Mesenchymal stem cell (in vitro differentiated cells and primary cell): ENCODE measurements around the gene CD55.

Experiments used
- DNase-seq: peaks from one replicate; pipeline ENCODE4 v3.0.0-alpha.2; 2013
- H2AFZ ChIP-seq: one replicate; pipeline ENCODE4 v1.6.1; 2013; ENCODE audit warnings: low read depth, mild to moderate bottlenecking, control low read depth, inconsistent platforms, low read length, moderate library complexity
- H2AK5ac ChIP-seq: 2 replicates; pipeline ENCODE4 v1.6.1; 2013; ENCODE audit warnings: low read length, moderate library complexity, mild to moderate bottlenecking, inconsistent platforms; ENCODE audit not compliant: severe bottlenecking
- H2BK120ac ChIP-seq: one replicate; pipeline ENCODE4 v1.6.1; 2013; ENCODE audit warnings: low read depth, mild to moderate bottlenecking, inconsistent platforms, low read length, moderate library complexity
- H2BK12ac ChIP-seq, 2 experiments: one replicate each; pipeline ENCODE4 v1.6.1; 2013; ENCODE audit warnings: inconsistent platforms in 2 of 2, low read length in 2 of 2, mild to moderate bottlenecking in 2 of 2, moderate library complexity in 2 of 2, control low read depth in 1 of 2
- H2BK15ac ChIP-seq: one replicate; pipeline ENCODE4 v1.6.1; 2013; ENCODE audit warnings: mild to moderate bottlenecking, low read depth, inconsistent platforms; ENCODE audit not compliant: poor library complexity, severe bottlenecking
- H2BK5ac ChIP-seq: 2 replicates; pipeline ENCODE4 v1.6.1; 2013; ENCODE audit warnings: low read depth, mild to moderate bottlenecking, low read length, control low read depth, inconsistent platforms; ENCODE audit not compliant: poor library complexity, severe bottlenecking
- H3K14ac ChIP-seq, 2 experiments: one replicate each; pipeline ENCODE4 v1.6.1; 2013; ENCODE audit warnings: inconsistent platforms in 2 of 2, low read length in 2 of 2, control low read depth in 1 of 2, mild to moderate bottlenecking in 1 of 2, moderate library complexity in 1 of 2
- H3K18ac ChIP-seq, 2 experiments: one replicate each; pipeline ENCODE4 v1.6.1; 2013; ENCODE audit warnings: inconsistent platforms in 2 of 2, low read length in 2 of 2, control low read depth in 1 of 2, low read depth in 1 of 2, mild to moderate bottlenecking in 1 of 2
- H3K23ac ChIP-seq, 2 experiments: one replicate each; pipeline ENCODE4 v1.6.1; 2013; ENCODE audit warnings: inconsistent platforms in 2 of 2, low read length in 2 of 2, mild to moderate bottlenecking in 2 of 2, moderate library complexity in 2 of 2, control low read depth in 1 of 2
- H3K27ac ChIP-seq: 2 replicates; pipeline ENCODE4 v1.5.1; 2013; ENCODE audit warnings: mild to moderate bottlenecking, moderate library complexity, low read length, control low read depth, inconsistent platforms; ENCODE audit not compliant: poor library complexity, severe bottlenecking
- H3K27me3 ChIP-seq, 2 experiments: 2 replicates each; pipeline versions ENCODE4 v1.6.1 to v1.7.0; 2013; ENCODE audit warnings: low read length in 2 of 2, mild to moderate bottlenecking in 2 of 2, moderate library complexity in 2 of 2, control low read depth in 1 of 2, inconsistent platforms in 1 of 2; ENCODE audit not compliant: control insufficient read depth in 1 of 2, insufficient read depth in 1 of 2
- H3K36me3 ChIP-seq, 2 experiments: 2 replicates each; pipeline versions ENCODE4 v1.6.1 to v1.7.0; 2013; ENCODE audit warnings: low read length in 2 of 2, control low read depth in 1 of 2, inconsistent platforms in 1 of 2, low read depth in 1 of 2, mild to moderate bottlenecking in 1 of 2; ENCODE audit not compliant: insufficient read depth in 2 of 2, control insufficient read depth in 1 of 2
- H3K4ac ChIP-seq, 2 experiments: one replicate each; pipeline ENCODE4 v1.6.1; 2013; ENCODE audit warnings: inconsistent platforms in 2 of 2, low read length in 2 of 2, mild to moderate bottlenecking in 2 of 2, moderate library complexity in 2 of 2, control low read depth in 1 of 2, low read depth in 1 of 2
- H3K4me1 ChIP-seq: 2 replicates; pipeline ENCODE4 v1.6.1; 2013; ENCODE audit warnings: low read depth, low read length, control low read depth; ENCODE audit not compliant: control insufficient read depth, insufficient read depth
- H3K4me2 ChIP-seq: 2 replicates; pipeline ENCODE4 v1.6.1; 2013; ENCODE audit warnings: low read length, mild to moderate bottlenecking, inconsistent platforms; ENCODE audit not compliant: poor library complexity, severe bottlenecking
- H3K4me3 ChIP-seq, 2 experiments: 2 replicates each; pipeline versions ENCODE4 v1.5.1 to v1.7.0; 2013; ENCODE audit warnings: low read length in 2 of 2, mild to moderate bottlenecking in 2 of 2, control low read depth in 1 of 2, low read depth in 1 of 2; ENCODE audit not compliant: insufficient read depth in 1 of 2
- H3K79me1 ChIP-seq: replicated peaks from 2 replicates; pipeline ENCODE4 v1.6.1; 2013; ENCODE audit warnings: mild to moderate bottlenecking, control low read depth, low read length, inconsistent platforms; ENCODE audit not compliant: poor library complexity, severe bottlenecking
- H3K9ac ChIP-seq: 2 replicates; pipeline ENCODE4 v1.7.0; 2013; ENCODE audit warnings: mild to moderate bottlenecking, low read length, moderate library complexity
- H3K9me3 ChIP-seq: 2 replicates; pipeline ENCODE4 v1.7.0; 2013; ENCODE audit warnings: mild to moderate bottlenecking, low read length; ENCODE audit not compliant: control insufficient read depth
- H4K8ac ChIP-seq: one replicate; pipeline ENCODE4 v1.6.1; 2013; ENCODE audit warnings: inconsistent platforms, mild to moderate bottlenecking, low read length, moderate library complexity
- H4K91ac ChIP-seq: one replicate; pipeline ENCODE4 v1.6.1; 2013; ENCODE audit warnings: mild to moderate bottlenecking, low read length, inconsistent platforms
- WGBS: methylation state at CpG from one replicate; pipeline ENCODE4 v1.1.7; 2013; ENCODE audit warnings: mixed read lengths; 5-methylcytosine and 5-hydroxymethylcytosine counted together

Gene CD55

GRCh38 chr1:207323425-207324225 lies 2.1 kb downstream of the CD55 start:
- Histone ChIP-seq H4K91ac (no peak overlapping the region), H2AK5ac (no peak overlapping the region), H2BK15ac (no peak overlapping the region), H3K18ac (no peak overlapping the region), H4K8ac (no peak overlapping the region), H3K4ac (no peak overlapping the region), H3K27ac (no peak overlapping the region), H3K36me3 (peaks cover 0 to 55% of the 10 kb centered on the region in 2 experiments), H3K4me2 (no peak overlapping the region), H3K9ac (peak overlapping the region; percentile 92), H2BK120ac (no peak overlapping the region), H2BK12ac (no peak overlapping the region), H2AFZ (no peak overlapping the region), H3K79me1 (no peaks in the 10 kb centered on the region), H3K4me1 (no peaks in the 10 kb centered on the region), H3K23ac (no peak overlapping the region), H3K27me3 (no peaks in the 10 kb centered on the region), H3K9me3 (no peaks in the 10 kb centered on the region), H2BK5ac (no peak overlapping the region), H3K4me3 (peak overlapping the region in 1 of 2 experiments; percentile 88), H3K14ac (no peak overlapping the region)
- peak; percentile 14 for DNase-seq
- 90% methylated on average over 4 of the region's 5 CpGs for WGBS

DNA sequence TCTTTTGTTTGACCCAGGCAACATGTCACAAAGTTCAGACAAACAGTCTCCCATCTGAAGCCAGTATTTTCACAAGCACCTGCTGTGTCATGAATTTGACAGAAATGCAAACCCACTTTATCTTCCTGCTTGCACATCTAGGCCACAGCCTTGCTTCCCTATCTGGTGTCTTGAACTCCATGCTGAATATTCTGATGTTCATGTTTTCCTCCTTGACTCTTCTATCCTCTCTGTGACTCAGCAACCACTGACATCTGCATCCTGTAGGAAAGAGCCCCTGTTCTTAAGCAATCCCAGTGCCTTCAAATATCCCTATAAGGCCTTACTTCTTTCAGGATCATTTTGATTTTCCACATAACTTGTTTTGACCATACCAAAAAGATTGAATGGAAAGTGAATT lies 6.5 kb downstream of the CD55 start:
- Histone ChIP-seq H3K79me1 (no peaks in the 10 kb centered on the region), H3K18ac (peak overlapping the region in 1 of 2 experiments; percentile 55), H2AFZ (no peak overlapping the region), H3K36me3 (peaks cover 7 to 98% of the 10 kb centered on the region in 2 experiments), H2AK5ac (no peak overlapping the region), H3K27me3 (no peaks in the 10 kb centered on the region), H3K9ac (no peak overlapping the region), H3K14ac (no peak overlapping the region), H3K4me3 (no peak overlapping the region), H3K4ac (no peak overlapping the region), H2BK15ac (no peak overlapping the region), H2BK12ac (no peak overlapping the region), H4K8ac (no peak overlapping the region), H3K27ac (no peak overlapping the region), H2BK5ac (no peak overlapping the region), H3K23ac (no peak overlapping the region), H3K4me1 (no peaks in the 10 kb centered on the region), H3K4me2 (no peak overlapping the region), H3K9me3 (no peaks in the 10 kb centered on the region), H4K91ac (no peak overlapping the region), H2BK120ac (no peak overlapping the region)
- peak; percentile 70 for DNase-seq

DNA sequence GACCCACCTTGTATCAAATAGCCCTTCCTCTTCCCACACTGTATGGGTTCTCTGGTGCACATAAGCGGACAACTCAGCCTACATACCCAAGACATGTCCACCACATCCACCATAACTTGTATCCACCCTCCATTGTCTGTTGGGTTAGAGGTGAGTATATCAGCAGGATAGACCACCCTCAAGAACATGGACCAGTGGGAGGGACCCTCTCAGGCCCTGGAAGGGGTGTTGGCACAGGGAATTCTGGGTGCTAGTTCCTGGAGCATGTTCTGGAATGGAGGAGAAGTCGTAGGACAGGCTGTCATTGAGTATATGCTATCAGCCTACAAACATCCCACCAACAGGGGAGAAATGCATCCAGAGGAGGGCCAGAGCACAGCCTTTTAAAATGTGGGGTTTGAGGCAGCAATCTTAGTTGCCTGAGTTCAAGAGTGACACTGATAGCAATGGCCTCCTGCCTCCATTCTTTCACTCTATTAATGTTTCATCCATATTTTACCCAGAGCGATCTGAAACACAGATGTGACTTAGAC lies 7.5 kb downstream of the CD55 start:
- Histone ChIP-seq H2BK12ac (no peak overlapping the region), H3K79me1 (no peaks in the 10 kb centered on the region), H3K4me1 (no peaks in the 10 kb centered on the region), H2AK5ac (no peak overlapping the region), H4K91ac (no peak overlapping the region), H3K18ac (no peak overlapping the region), H2AFZ (no peak overlapping the region), H3K4me2 (no peak overlapping the region), H4K8ac (no peak overlapping the region), H2BK5ac (no peak overlapping the region), H3K9me3 (peaks cover 8% of the 10 kb centered on the region), H3K23ac (no peak overlapping the region), H3K36me3 (peaks cover 7 to 99% of the 10 kb centered on the region in 2 experiments), H3K4ac (no peak overlapping the region), H3K4me3 (no peak overlapping the region), H3K27me3 (no peaks in the 10 kb centered on the region), H2BK120ac (no peak overlapping the region), H2BK15ac (no peak overlapping the region), H3K9ac (no peak overlapping the region), H3K27ac (no peak overlapping the region), H3K14ac (no peak overlapping the region)
- no peak for DNase-seq
- 100% methylated on average over 1 of the region's 3 CpGs for WGBS

GRCh38 chr1:207329469-207329868 lies 8.0 kb downstream of the CD55 start:
- H4K91ac ChIP-seq, result no peak overlapping the region
- H3K9me3 ChIP-seq, result peaks cover 8% of the 10 kb centered on the region
- H3K36me3 ChIP-seq, result peaks cover 7 to 99% of the 10 kb centered on the region in 2 experiments
- H2AFZ ChIP-seq, result no peak overlapping the region
- no peak overlapping the region for H3K9ac ChIP-seq
- no peak overlapping the region for H2BK120ac ChIP-seq
- no peak overlapping the region for H3K4ac ChIP-seq
- H2BK12ac ChIP-seq, result no peak overlapping the region
- no peaks in the 10 kb centered on the region for H3K27me3 ChIP-seq
- no peak overlapping the region for H2BK5ac ChIP-seq
- no peak overlapping the region for H3K4me3 ChIP-seq
- H3K18ac ChIP-seq, result no peak overlapping the region
- WGBS, result 83% methylated on average over 3 of the region's 3 CpGs
- no peak overlapping the region for H3K23ac ChIP-seq
- no peak overlapping the region for H4K8ac ChIP-seq
- DNase-seq, result no peak
- H2AK5ac ChIP-seq, result no peak overlapping the region
- no peak overlapping the region for H3K27ac ChIP-seq
- H3K4me1 ChIP-seq, result no peaks in the 10 kb centered on the region
- H3K14ac ChIP-seq, result no peak overlapping the region
- no peak overlapping the region for H2BK15ac ChIP-seq
- no peaks in the 10 kb centered on the region for H3K79me1 ChIP-seq
- no peak overlapping the region for H3K4me2 ChIP-seq
